DOHH2 (cell line): ENCODE data around the gene MEF2A.
A peak's percentile ranks its signal among the peaks of the same experiment; 100 is the strongest.
"Not testable (repeated sequence)": the region's sequence is repeated elsewhere in the genome, so short reads cannot be mapped to it uniquely, and the experiment has no call there.

Source experiments
- H3F3A ChIP-seq: fragments of 200-600 bp; sonication (generic), shearing (Covaris generic); 2 replicates; pipeline ENCODE4 v1.6.0; 2016; ENCODE audit warnings: antibody characterized with exemption, mild to moderate bottlenecking; ENCODE audit not compliant: control insufficient read depth, insufficient read depth
- H3K27ac ChIP-seq: fragments of 200-600 bp; sonication (generic); 2 replicates; pipeline ENCODE4 v1.5.1; 2014; ENCODE audit warnings: low read depth, mild to moderate bottlenecking, low read length, moderate library complexity
- H3K27me3 ChIP-seq: fragments of 200-600 bp; sonication (generic); 2 replicates; pipeline ENCODE4 v1.6.1; 2014; ENCODE audit warnings: mild to moderate bottlenecking, low read length, mixed read lengths; ENCODE audit not compliant: control insufficient read depth
- H3K36me3 ChIP-seq: fragments of 200-600 bp; sonication (generic); 2 replicates; pipeline ENCODE4 v1.6.1; 2014; ENCODE audit warnings: mild to moderate bottlenecking, low read length, moderate library complexity, mixed read lengths; ENCODE audit not compliant: control insufficient read depth
- H3K4me1 ChIP-seq: fragments of 200-600 bp; sonication (generic); 2 replicates; pipeline ENCODE4 v1.6.1; 2014; ENCODE audit warnings: mild to moderate bottlenecking, low read length, mixed read lengths; ENCODE audit not compliant: control insufficient read depth
- H3K4me2 ChIP-seq: fragments of 200-600 bp; sonication (generic); 2 replicates; pipeline ENCODE4 v1.6.0; 2014; ENCODE audit warnings: mild to moderate bottlenecking, low read length, moderate library complexity
- H3K4me3 ChIP-seq: fragments of 200-600 bp; sonication (generic); 2 replicates; pipeline ENCODE4 v1.5.1; 2014; ENCODE audit warnings: mild to moderate bottlenecking, low read length, mixed read lengths
- H3K79me2 ChIP-seq: fragments of 200-600 bp; sonication (generic); 2 replicates; pipeline ENCODE4 v1.6.1; 2014; ENCODE audit warnings: mild to moderate bottlenecking, low read length, mixed read lengths; ENCODE audit not compliant: control insufficient read depth
- H3K9me2 ChIP-seq: fragments of 200-600 bp; sonication (generic); replicated peaks from 2 replicates; pipeline ENCODE4 v1.6.1; 2014; ENCODE audit warnings: mild to moderate bottlenecking, low read length, mixed read lengths; ENCODE audit not compliant: control insufficient read depth
- H3K9me3 ChIP-seq: fragments of 200-600 bp; sonication (generic); 2 replicates; pipeline ENCODE4 v1.6.1; 2014; ENCODE audit warnings: antibody characterized with exemption, low read length, mixed read lengths; ENCODE audit not compliant: control insufficient read depth, insufficient read depth
- H4K20me1 ChIP-seq: fragments of 200-600 bp; sonication (generic); 2 replicates; pipeline ENCODE4 v1.6.0; 2014; ENCODE audit warnings: low read depth, mild to moderate bottlenecking, antibody characterized with exemption, low read length, moderate library complexity; ENCODE audit not compliant: control insufficient read depth, insufficient read depth
- CTCF ChIP-seq: fragments of 200-600 bp; sonication (generic); IDR thresholded peaks from one replicate; pipeline ENCODE4 v1.5.1; 2014; ENCODE audit warnings: antibody characterized with exemption, mild to moderate bottlenecking, low read depth, low read length; ENCODE audit not compliant: poor library complexity, severe bottlenecking
- EZH2phosphoT487 ChIP-seq: fragments of 200-600 bp; sonication (generic); IDR thresholded peaks from 2 replicates; pipeline ENCODE4 v1.6.1; 2017; ENCODE audit warnings: borderline replicate concordance, mild to moderate bottlenecking, antibody characterized with exemption, low read length, moderate library complexity, mixed read lengths

The MEF2A gene

GRCh38 chr15:99565299-99566156, at the start of gene MEF2A:
Gene MEF2A, plus strand, starts transcription at chr15:99565984. Its CDS starts 67,136 bp downstream, at chr15:99633120.
- Histone ChIP-seq H3K9me2 (no peaks in the 10 kb centered on the region), H3K9me3 (no peaks in the 10 kb centered on the region), H3F3A (peaks cover 19% of the 10 kb centered on the region), H3K27me3 (no peaks in the 10 kb centered on the region), H3K4me1 (peaks cover 52% of the 10 kb centered on the region), H3K27ac (peak within 1 kb of the TSS; percentile 88), H3K4me3 (peak within 1 kb of the TSS; percentile 94), H3K4me2 (peak within 1 kb of the TSS; percentile 95), H3K79me2 (peaks cover 47% of the 10 kb centered on the region), H3K36me3 (peaks cover 31% of the 10 kb centered on the region), H4K20me1 (peaks cover 28% of the 10 kb centered on the region)
- no peak for TF ChIP-seq CTCF

DNA sequence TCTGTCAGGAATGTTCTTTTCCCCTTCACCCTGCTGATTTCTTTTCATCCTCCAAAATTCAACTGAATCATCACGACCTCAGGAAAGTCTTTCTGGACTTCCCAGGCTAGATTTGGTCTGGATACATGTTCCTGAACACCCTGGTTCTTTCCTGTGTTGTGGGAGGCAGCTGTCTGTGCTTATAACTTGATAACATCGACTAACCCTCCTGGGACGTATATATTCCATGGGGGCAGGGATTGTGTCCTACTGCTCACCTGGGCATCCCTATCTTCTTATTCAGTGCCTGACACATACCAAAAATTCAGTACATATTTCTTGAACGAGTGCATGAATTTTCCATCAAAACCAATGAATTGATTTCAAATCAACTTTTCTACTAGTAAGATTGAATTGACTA, 47.6 kb upstream of the MEF2A start:
- Histone ChIP-seq H3K36me3 (peaks cover 3% of the 10 kb centered on the region; the same call in 1 of the 2 replicates), H3K27me3 (no peaks in the 10 kb centered on the region), H3K4me1 (peaks cover 69% of the 10 kb centered on the region), H3K4me2 (no peak overlapping the region), H3F3A (peaks cover 22% of the 10 kb centered on the region), H3K27ac (no peak overlapping the region), H3K4me3 (no peak overlapping the region), H4K20me1 (no peaks in the 10 kb centered on the region), H3K9me3 (no peaks in the 10 kb centered on the region), H3K79me2 (peaks cover 3% of the 10 kb centered on the region; the same call in 1 of the 2 replicates), H3K9me2 (no peaks in the 10 kb centered on the region)
- TF ChIP-seq CTCF (no peak), EZH2phosphoT487 (no peak)

GRCh38 chr15:99519366-99519765, 46.4 kb upstream of the MEF2A start:
- peaks cover 12% of the 10 kb centered on the region for H3F3A ChIP-seq
- not testable (repeated sequence) for H3K36me3 ChIP-seq, H3K4me3 ChIP-seq, H3K9me3 ChIP-seq, H3K27me3 ChIP-seq, H4K20me1 ChIP-seq, H3K4me2 ChIP-seq, H3K79me2 ChIP-seq, H3K27ac ChIP-seq, H3K9me2 ChIP-seq
- H3K4me1 ChIP-seq, result peaks cover 68% of the 10 kb centered on the region

GRCh38 chr15:99522288-99522687, 43.5 kb upstream of the MEF2A start:
- Histone ChIP-seq H3K27ac (peak overlapping the region; percentile 12; the same call in 1 of the 2 replicates), H3K9me2 (no peaks in the 10 kb centered on the region), H3F3A (peaks cover 18% of the 10 kb centered on the region), H3K4me1 (peaks cover 69% of the 10 kb centered on the region), H3K4me2 (peak overlapping the region; percentile 36), H4K20me1 (no peaks in the 10 kb centered on the region), H3K9me3 (0 out of 2 replicates have a peak, but pooled peaks cover 3% of the 10 kb centered on the region), H3K4me3 (peak overlapping the region; percentile 15), H3K27me3 (no peaks in the 10 kb centered on the region), H3K36me3 (no peaks in the 10 kb centered on the region), H3K79me2 (no peaks in the 10 kb centered on the region)
- TF ChIP-seq EZH2phosphoT487 (no peak), CTCF (no peak)
